ENCODE measurements around the gene ARVCF. TPM values are rescaled to one million over a fixed set of nuclear protein-coding genes. Genes with fewer than 3 reads are reported as not detected.
A peak's percentile ranks its signal among the peaks of the same experiment; 100 is the strongest.

Gene ARVCF
- total and polyA plus RNA-seq, 9 of the 15 experiments (the other 6 are each of a cell fraction or from before 2014, with no cell fraction given) = 0.03 to 97.4 (median 15.6) TPM

- Histone ChIP-seq H3K4me2 (ENCODE audit: insufficient read depth, low read length) (no peak overlapping the region), H3K4me1 (replicated peaks in 1 of 2; ENCODE audit: control insufficient read depth in 2 of 2, insufficient read depth in 2 of 2, low read length in 2 of 2) (peaks cover 27 to 70% of the 10 kb centered on the region in 2 experiments), H2AFZ (ENCODE audit: low read depth, low read length) (no peak overlapping the region), H3K27ac (ENCODE audit: extremely low read depth, low read depth, low read length) (no peak overlapping the region), H3K27me3 (ENCODE audit: control insufficient read depth in 2 of 2, insufficient read depth in 2 of 2, low read length in 2 of 2) (no peaks in the 10 kb centered on the region), H3K36me3 (ENCODE audit: control insufficient read depth, insufficient read depth, low read length) (peaks cover 47% of the 10 kb centered on the region; the same call in 2 of the 3 replicates), H3K9ac (ENCODE audit: insufficient read depth in 1 of 2, low read depth in 2 of 2, low read length in 2 of 2) (peak overlapping the region in 1 of 2 experiments; percentile 73; a peak in 3 of 4 replicates), H3K4me3 (no peak overlapping the region), H3K79me2 (ENCODE audit: control insufficient read depth, insufficient read depth, low read length) (peaks cover 14% of the 10 kb centered on the region; the same call in 1 of the 3 replicates), H4K20me1 (replicated peaks; ENCODE audit: control insufficient read depth, insufficient read depth, low read length) (peaks cover 24% of the 10 kb centered on the region), H3K9me3 (replicated peaks; ENCODE audit: control insufficient read depth, insufficient read depth, low read depth, low read length) (no peaks in the 10 kb centered on the region), H3K9me1 (ENCODE audit: control insufficient read depth, insufficient read depth, low read length) (peaks cover 4% of the 10 kb centered on the region)
- POLR2A ChIA-PET = interaction anchor here (0.6 to 1.0 kb wide), 3 partner anchors 101 to 848 kb away, joined by 3 read pairs; no protein-coding TSS in a partner anchor
- no peak for ATAC-seq
- BruUV-seq (replicated peaks) = no TSS peak
- intact Hi-C loops (cut with micrococcal nuclease) (no loop called here), in situ Hi-C loops (cut with MboI) (no loop called here)
- no peak for FAIRE-seq
- WGBS (ENCODE audit: insufficient coverage, low coverage, missing lambda C conversion rate) = 91% methylated on average over 9 of the region's 9 CpGs
- no peak for DNase-seq (ENCODE audit: extremely low read depth in 1 of 4, low spot score in 3 of 4)
- CTCF ChIA-PET (ENCODE audit: low intra/inter-chr PET ratio) = interaction anchor here (0.9 kb wide), 1 partner anchor 168 kb away, joined by 5 read pairs; no protein-coding TSS in a partner anchor
- TF ChIP-seq RBM15 (IDR thresholded peaks at IDR 0.05; ENCODE audit: insufficient read depth, low read length) = no peak
- TF ChIP-seq CHD2 (IDR thresholded peaks at IDR 0.05; ENCODE audit: low read depth, low read length) = no peak
- TF ChIP-seq KDM2B (CRISPR knock-in tag; IDR thresholded peaks at IDR 0.05) = 0 out of 2 replicates have a peak, but pooled peaks have one; percentile 23
- TF ChIP-seq ZBTB7A (IDR thresholded peaks at IDR 0.05; ENCODE audit: borderline replicate concordance, control insufficient read depth, low read depth, low read length) = peak; percentile 40; the same call in 1 of the 2 replicates
- peak; percentile 51; the same call in 1 of the 2 replicates for TF ChIP-seq POLR2G (IDR thresholded peaks at IDR 0.05; ENCODE audit: low read depth, low read length)
- peak; percentile 1; the same call in 1 of the 2 replicates for TF ChIP-seq ZNF277 (CRISPR knock-in tag; IDR thresholded peaks at IDR 0.05; ENCODE audit: borderline replicate concordance)
- TF ChIP-seq RBFOX2 (IDR thresholded peaks at IDR 0.05; ENCODE audit: low read depth, low read length) = 0 out of 2 replicates have a peak, but pooled peaks have one; percentile 25
- 0 out of 2 replicates have a peak, but pooled peaks have one; percentile 24 for TF ChIP-seq IFI16 (CRISPR knock-in tag; IDR thresholded peaks at IDR 0.05)
- 0 out of 2 replicates have a peak, but pooled peaks have one; percentile 39 for TF ChIP-seq TAF15 (IDR thresholded peaks at IDR 0.05; ENCODE audit: low read depth, low read length)
- TF ChIP-seq SETDB1 (IDR thresholded peaks at IDR 0.05; ENCODE audit: low read length) = peak; percentile 77
- no peak for TF ChIP-seq TRIM25 (IDR thresholded peaks at IDR 0.05; ENCODE audit: borderline replicate concordance)
- TF ChIP-seq MYC (IDR thresholded peaks at IDR 0.05; ENCODE audit: low read depth, low read length) = no peak; the same call in 1 of the 2 replicates
- TF ChIP-seq MYC (CRISPR knock-in tag; IDR thresholded peaks at IDR 0.05; ENCODE audit: borderline replicate concordance, low read depth) = peak; percentile 20; the same call in 1 of the 2 replicates
- 0 out of 2 replicates have a peak, but pooled peaks have one; percentile 37 for TF ChIP-seq MYNN (IDR thresholded peaks at IDR 0.05)
- TF ChIP-seq MYNN (CRISPR knock-in tag; IDR thresholded peaks at IDR 0.05) = no peak
These were observed 55.4 kb downstream of the ARVCF start for GRCh38 chr22:19961201-19961580.

All from K562 (cell line).